K562 (cell line): ENCODE results near the gene WDFY2. TPM values are rescaled to one million over a fixed set of nuclear protein-coding genes. Genes with fewer than 3 reads are reported as not detected.

ENCODE experiments used
- FIP1L1 ChIP-seq: fragments of 200-400 bp; formaldehyde crosslinking; IDR thresholded peaks from 2 replicates; pipeline ENCODE4 v1.6.1; 2018; ENCODE audit warnings: mild to moderate bottlenecking, low read depth, low read length; ENCODE audit not compliant: poor library complexity, severe bottlenecking
- KDM2B ChIP-seq: fragments of 250-450 bp; sonication (Bioruptor Pico); IDR thresholded peaks from 2 replicates; pipeline ENCODE4 v1.8.0; 2021; ENCODE audit warnings: mild to moderate bottlenecking, moderate library complexity
- MEF2A ChIP-seq: IDR thresholded peaks from 2 replicates; pipeline ENCODE4 v1.6.1; 2011; ENCODE audit warnings: low read depth, mild to moderate bottlenecking, low read length, moderate library complexity; ENCODE audit not compliant: control insufficient read depth
- PHF8 ChIP-seq: fragments of 200-600 bp; sonication (generic); IDR thresholded peaks from 2 replicates; pipeline ENCODE4 v1.6.1; 2012; ENCODE audit warnings: mixed run types, mild to moderate bottlenecking, inconsistent platforms, low read length, moderate library complexity, borderline replicate concordance
- SAP30 ChIP-seq: fragments of 200-600 bp; sonication (generic); IDR thresholded peaks from 2 replicates; pipeline ENCODE4 v1.6.1; 2012; ENCODE audit warnings: borderline replicate concordance, low read depth, mild to moderate bottlenecking, moderate library complexity, low read length, control low read depth, inconsistent platforms; ENCODE audit not compliant: insufficient read depth, poor library complexity, severe bottlenecking
- TAF1 ChIP-seq: IDR thresholded peaks from 2 replicates; pipeline ENCODE4 v1.6.1; 2011; ENCODE audit warnings: mild to moderate bottlenecking, low read length, moderate library complexity; ENCODE audit not compliant: insufficient read depth, control insufficient read depth, severe bottlenecking; ENCODE audit errors: extremely low read depth
- ZNF282 ChIP-seq: sonication (generic); formaldehyde crosslinking; IDR thresholded peaks from 2 replicates; pipeline ENCODE4 v1.8.1; 2023; ENCODE audit warnings: missing genetic modification reagents
- ZNF644 ChIP-seq: fragments of 200-800 bp; sonication (Bioruptor generic); IDR thresholded peaks from 2 replicates; pipeline ENCODE4 v1.6.1; 2016; ENCODE audit warnings: low read depth, missing genetic modification characterization, missing compliant biosample characterization
- polyA plus RNA-seq, 8 experiments: library from polyadenylated mRNA; depleted of rRNA in 4 of 8; stranded (reverse) in 5 of 8; unstranded in 3 of 8; fragments of >200 nt; fragmentation: Nextera tagmentation in 2 of 8; fragmentation: Illumina TruSeq in 1 of 8; extraction: Ambion mirVana in 2 of 8; extraction: Trizol in 1 of 8; gene quantifications; 2 replicates each; pipeline versions ENCODE4 v1.2.1 to v1.2.3, GENCODE V29; 2011 to 2014; ENCODE audit warnings: inconsistent platforms in 1 of 8, missing spikeins in 1 of 8
- total RNA-seq, 7 experiments: library from RNA; depleted of rRNA in 6 of 7; stranded (reverse); fragments of >200 nt in 6 of 7; fragmentation: Illumina TruSeq in 2 of 7; extraction: Trizol in 2 of 7; gene quantifications; 2 replicates each; pipeline versions ENCODE4 v1.2.1 to v1.2.3, GENCODE V29; 2011 to 2021; ENCODE audit warnings: low replicate concordance in 1 of 7
- TF ChIP-seq, protein P1 (sequence below): fragments of 450-650 bp; formaldehyde crosslinking; IDR thresholded peaks from 2 replicates; pipeline ENCODE4 v1.4.0; 2020; ENCODE audit warnings: mild to moderate bottlenecking, mixed read lengths
- TF ChIP-seq, protein P2 (sequence below): fragments of 250-450 bp; sonication (Bioruptor Pico); IDR thresholded peaks from 2 replicates; pipeline ENCODE4 v1.8.0; 2022; ENCODE audit warnings: inconsistent platforms
- TF ChIP-seq, protein P3 (sequence below): sonication (generic); formaldehyde crosslinking; IDR thresholded peaks from 2 replicates; pipeline ENCODE4 v1.8.0; 2023; ENCODE audit warnings: missing genetic modification reagents, mild to moderate bottlenecking, borderline replicate concordance

The WDFY2 gene
- total and polyA plus RNA-seq, 9 of the 15 experiments (the other 6 are each of a cell fraction or from before 2014, with no cell fraction given): 0.66 to 6.4 (median 4.4) TPM

DNA sequence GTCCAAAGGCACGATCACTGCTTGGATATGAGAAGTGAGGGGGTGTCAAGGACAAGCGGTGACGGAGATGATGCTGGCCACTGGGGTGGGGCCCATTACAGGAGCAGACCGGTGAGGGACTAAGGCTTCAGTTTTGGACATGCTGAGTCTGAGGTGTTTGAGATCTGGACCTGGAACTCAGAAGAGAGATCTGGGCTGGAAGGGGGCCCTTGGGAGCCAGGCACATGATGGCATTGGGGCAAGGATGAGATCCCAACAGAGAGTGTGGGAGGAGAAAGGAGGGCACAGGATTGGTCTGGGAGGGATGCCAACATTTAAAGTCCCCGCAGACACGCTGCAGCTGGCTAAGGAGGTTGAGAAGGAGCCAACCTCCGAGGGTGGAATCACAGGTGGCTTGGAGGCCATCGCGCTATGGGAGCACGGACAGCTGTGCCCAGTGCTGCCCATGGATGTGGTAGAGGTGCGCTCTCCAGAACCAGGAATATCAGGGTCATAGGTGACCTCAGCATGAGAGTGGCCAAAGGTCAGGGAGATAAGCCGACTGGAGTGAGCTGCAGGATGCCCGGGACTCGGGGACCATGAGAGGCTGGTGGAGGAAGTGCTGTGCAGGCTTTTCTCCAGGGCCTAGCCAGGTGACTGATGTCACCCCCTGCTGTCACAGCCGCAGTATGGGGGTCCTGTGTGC, 197.9 kb downstream of the WDFY2 start (continued):
- no peak for TF ChIP-seq PHF8
- TF ChIP-seq MEF2A: no peak
- TF ChIP-seq, protein P1, sequence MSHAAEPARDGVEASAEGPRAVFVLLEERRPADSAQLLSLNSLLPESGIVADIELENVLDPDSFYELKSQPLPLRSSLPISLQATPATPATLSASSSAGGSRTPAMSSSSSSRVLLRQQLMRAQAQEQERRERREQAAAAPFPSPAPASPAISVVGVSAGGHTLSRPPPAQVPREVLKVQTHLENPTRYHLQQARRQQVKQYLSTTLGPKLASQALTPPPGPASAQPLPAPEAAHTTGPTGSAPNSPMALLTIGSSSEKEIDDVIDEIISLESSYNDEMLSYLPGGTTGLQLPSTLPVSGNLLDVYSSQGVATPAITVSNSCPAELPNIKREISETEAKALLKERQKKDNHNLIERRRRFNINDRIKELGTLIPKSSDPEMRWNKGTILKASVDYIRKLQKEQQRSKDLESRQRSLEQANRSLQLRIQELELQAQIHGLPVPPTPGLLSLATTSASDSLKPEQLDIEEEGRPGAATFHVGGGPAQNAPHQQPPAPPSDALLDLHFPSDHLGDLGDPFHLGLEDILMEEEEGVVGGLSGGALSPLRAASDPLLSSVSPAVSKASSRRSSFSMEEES (CRISPR knock-in tag): no peak
- TF ChIP-seq ZNF282 (CRISPR knock-in tag): no peak
- TF ChIP-seq, protein P2, sequence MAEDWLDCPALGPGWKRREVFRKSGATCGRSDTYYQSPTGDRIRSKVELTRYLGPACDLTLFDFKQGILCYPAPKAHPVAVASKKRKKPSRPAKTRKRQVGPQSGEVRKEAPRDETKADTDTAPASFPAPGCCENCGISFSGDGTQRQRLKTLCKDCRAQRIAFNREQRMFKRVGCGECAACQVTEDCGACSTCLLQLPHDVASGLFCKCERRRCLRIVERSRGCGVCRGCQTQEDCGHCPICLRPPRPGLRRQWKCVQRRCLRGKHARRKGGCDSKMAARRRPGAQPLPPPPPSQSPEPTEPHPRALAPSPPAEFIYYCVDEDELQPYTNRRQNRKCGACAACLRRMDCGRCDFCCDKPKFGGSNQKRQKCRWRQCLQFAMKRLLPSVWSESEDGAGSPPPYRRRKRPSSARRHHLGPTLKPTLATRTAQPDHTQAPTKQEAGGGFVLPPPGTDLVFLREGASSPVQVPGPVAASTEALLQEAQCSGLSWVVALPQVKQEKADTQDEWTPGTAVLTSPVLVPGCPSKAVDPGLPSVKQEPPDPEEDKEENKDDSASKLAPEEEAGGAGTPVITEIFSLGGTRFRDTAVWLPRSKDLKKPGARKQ (CRISPR knock-in tag): no peak
- no peak for TF ChIP-seq ZNF644 (tag)
- TF ChIP-seq KDM2B (CRISPR knock-in tag): no peak
- TF ChIP-seq, protein P3, sequence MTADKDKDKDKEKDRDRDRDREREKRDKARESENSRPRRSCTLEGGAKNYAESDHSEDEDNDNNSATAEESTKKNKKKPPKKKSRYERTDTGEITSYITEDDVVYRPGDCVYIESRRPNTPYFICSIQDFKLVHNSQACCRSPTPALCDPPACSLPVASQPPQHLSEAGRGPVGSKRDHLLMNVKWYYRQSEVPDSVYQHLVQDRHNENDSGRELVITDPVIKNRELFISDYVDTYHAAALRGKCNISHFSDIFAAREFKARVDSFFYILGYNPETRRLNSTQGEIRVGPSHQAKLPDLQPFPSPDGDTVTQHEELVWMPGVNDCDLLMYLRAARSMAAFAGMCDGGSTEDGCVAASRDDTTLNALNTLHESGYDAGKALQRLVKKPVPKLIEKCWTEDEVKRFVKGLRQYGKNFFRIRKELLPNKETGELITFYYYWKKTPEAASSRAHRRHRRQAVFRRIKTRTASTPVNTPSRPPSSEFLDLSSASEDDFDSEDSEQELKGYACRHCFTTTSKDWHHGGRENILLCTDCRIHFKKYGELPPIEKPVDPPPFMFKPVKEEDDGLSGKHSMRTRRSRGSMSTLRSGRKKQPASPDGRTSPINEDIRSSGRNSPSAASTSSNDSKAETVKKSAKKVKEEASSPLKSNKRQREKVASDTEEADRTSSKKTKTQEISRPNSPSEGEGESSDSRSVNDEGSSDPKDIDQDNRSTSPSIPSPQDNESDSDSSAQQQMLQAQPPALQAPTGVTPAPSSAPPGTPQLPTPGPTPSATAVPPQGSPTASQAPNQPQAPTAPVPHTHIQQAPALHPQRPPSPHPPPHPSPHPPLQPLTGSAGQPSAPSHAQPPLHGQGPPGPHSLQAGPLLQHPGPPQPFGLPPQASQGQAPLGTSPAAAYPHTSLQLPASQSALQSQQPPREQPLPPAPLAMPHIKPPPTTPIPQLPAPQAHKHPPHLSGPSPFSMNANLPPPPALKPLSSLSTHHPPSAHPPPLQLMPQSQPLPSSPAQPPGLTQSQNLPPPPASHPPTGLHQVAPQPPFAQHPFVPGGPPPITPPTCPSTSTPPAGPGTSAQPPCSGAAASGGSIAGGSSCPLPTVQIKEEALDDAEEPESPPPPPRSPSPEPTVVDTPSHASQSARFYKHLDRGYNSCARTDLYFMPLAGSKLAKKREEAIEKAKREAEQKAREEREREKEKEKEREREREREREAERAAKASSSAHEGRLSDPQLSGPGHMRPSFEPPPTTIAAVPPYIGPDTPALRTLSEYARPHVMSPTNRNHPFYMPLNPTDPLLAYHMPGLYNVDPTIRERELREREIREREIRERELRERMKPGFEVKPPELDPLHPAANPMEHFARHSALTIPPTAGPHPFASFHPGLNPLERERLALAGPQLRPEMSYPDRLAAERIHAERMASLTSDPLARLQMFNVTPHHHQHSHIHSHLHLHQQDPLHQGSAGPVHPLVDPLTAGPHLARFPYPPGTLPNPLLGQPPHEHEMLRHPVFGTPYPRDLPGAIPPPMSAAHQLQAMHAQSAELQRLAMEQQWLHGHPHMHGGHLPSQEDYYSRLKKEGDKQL (CRISPR knock-in tag): no peak
- TF ChIP-seq SAP30: no peak
- no peak for TF ChIP-seq FIP1L1
- TF ChIP-seq TAF1: no peak
